Adrenal gland (tissue), 12 donors: ENCODE measurements around the gene RYR2. TPM values are rescaled to one million over a fixed set of nuclear protein-coding genes. Genes with fewer than 3 reads are reported as not detected.

Source experiments
- DNase-seq, 7 donors: peaks; one replicate each; pipeline ENCODE4 v3.0.0-alpha.2; 2019 to 2020
- H3K27ac ChIP-seq, 5 donors: fragments of 200-600 bp; sonication (generic) in 4 of 5; 1 replicate in 3 of 5; 2 replicates in 2 of 5; pipeline versions ENCODE4 v1.5.1 to v1.8.0; 2016 to 2020; ENCODE audit warnings: mild to moderate bottlenecking in 1 of 5
- H3K27me3 ChIP-seq: fragments of 200-600 bp; 2 replicates; pipeline ENCODE4 v1.8.0; 2021
- H3K36me3 ChIP-seq, 2 donors: fragments of 200-600 bp; replicated peaks in 1 of 2; 1 replicate in 1 of 2; 2 replicates in 1 of 2; pipeline versions ENCODE4 v1.5.1 to v1.8.0; 2018 to 2022
- H3K4me1 ChIP-seq, 2 donors: fragments of 200-600 bp; replicated peaks in 1 of 2; 1 replicate in 1 of 2; 2 replicates in 1 of 2; pipeline versions ENCODE4 v1.5.1 to v1.8.0; 2018 to 2021
- H3K4me3 ChIP-seq, 4 donors: fragments of 200-600 bp; sonication (generic) in 3 of 4; one replicate each; pipeline ENCODE4 v1.5.1; 2016 to 2018
- H3K9me3 ChIP-seq, 3 donors: fragments of 200-600 bp; sonication (generic) in 1 of 3; replicated peaks in 1 of 3; 1 replicate in 2 of 3; 2 replicates in 1 of 3; pipeline versions ENCODE4 v1.5.1 to v1.8.0; 2016 to 2021
- CTCF ChIP-seq, 6 experiments: fragments of 450-650 bp in 4 of 6; fragments of 200-600 bp in 2 of 6; sonication (generic) in 1 of 6; IDR thresholded peaks; 1 replicate in 5 of 6; 2 replicates in 1 of 6; pipeline versions ENCODE4 v1.5.1 to v1.8.0; 2016 to 2021; ENCODE audit warnings: antibody characterized with exemption in 6 of 6, mild to moderate bottlenecking in 2 of 6, moderate library complexity in 1 of 6
- POLR2A ChIP-seq, 2 donors: fragments of 450-650 bp; IDR thresholded peaks; one replicate each; pipeline ENCODE4 v1.6.1; 2017; ENCODE audit warnings: antibody characterized with exemption in 2 of 2, mild to moderate bottlenecking in 2 of 2, moderate library complexity in 1 of 2
- WGBS, 4 donors: extraction: QIAGEN DNeasy Blood & Tissue Kit in 2 of 4; methylation state at CpG; one replicate each; pipeline versions ENCODE4 v1.1.5 to v1.1.7; 2013 to 2017; 5-methylcytosine and 5-hydroxymethylcytosine counted together
- intact Hi-C, 2 donors: fragments of 100-400 bp; cut with DNase I; formaldehyde crosslinking; loops; one replicate each; pipeline versions ENCODE4 v1.14.1 to v1.15.0; 2022 to 2023
- polyA plus RNA-seq, 3 donors: library from polyadenylated mRNA; stranded (reverse); fragments of 200-250 nt in 2 of 3; fragments of 350-450 nt in 1 of 3; fragmentation: Illumina TruSeq in 1 of 3; extraction: RNeasy Lipid Tissue Mini Kit (QIAGEN cat#74804) in 1 of 3; gene quantifications; one replicate each; pipeline ENCODE4 v1.2.3, GENCODE V29; 2013 to 2014
- total RNA-seq, 9 donors: library from RNA; depleted of rRNA in 4 of 9; stranded (reverse); fragments of >200 nt in 4 of 9; fragments of 120-200 nt in 1 of 9; fragmentation: NEBNext Ultra II Directional in 1 of 9; extraction: Animal tissue kit (Norgen Biotek cat#: 25700) in 1 of 9; gene quantifications; one replicate each; pipeline versions ENCODE4 v1.1.0 to v1.2.4, GENCODE V29; 2013 to 2023
- donor health status: healthy with polysubstance abuse.
- donor health status: Bipolar disorder and iron deficiency.
- donor health status: DM: yes; HTN: yes; CAD: no.
- donor health status: DM: no; HTN: no; CAD: no.
- donor health status: DM: no; HTN: no; CAD: no.
- donor health status: DM: yes; HTN: yes; CAD: no.

Gene RYR2
- total and polyA plus RNA-seq, 12 donors, result 0.07 to 6.3 (median 0.18) TPM; not detected in 1

DNA sequence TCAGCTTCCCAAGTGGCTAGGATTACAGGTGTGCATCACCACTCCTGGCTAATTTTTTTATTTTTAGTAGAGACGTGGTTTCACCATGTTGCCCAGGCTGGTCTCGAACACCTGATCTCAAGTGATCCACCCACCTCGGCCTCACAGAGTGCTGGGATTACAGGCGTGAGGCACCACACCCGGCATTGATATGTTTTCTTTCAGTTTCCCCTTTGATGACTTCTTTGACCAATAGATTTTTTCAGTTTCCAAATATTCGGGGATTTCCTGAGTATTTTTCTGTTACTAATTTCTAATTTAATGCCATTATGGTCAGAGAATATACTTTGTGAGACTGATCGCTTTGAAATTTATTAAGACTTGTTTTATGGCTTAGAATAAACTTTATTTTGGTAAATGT lies 406.1 kb downstream of the RYR2 start:
- H3K27me3 ChIP-seq, result no peaks in the 10 kb centered on the region
- DNase-seq, result no peak
- H3K4me3 ChIP-seq, result no peak overlapping the region
- no peak overlapping the region for H3K27ac ChIP-seq
- no peaks in the 10 kb centered on the region for H3K36me3 ChIP-seq
- WGBS, 4 donors, result 76 to 86% (median 81%) methylated on average over 7 of the region's 7 CpGs
- TF ChIP-seq CTCF (IDR thresholded peaks at IDR 0.05), result no peak
- TF ChIP-seq POLR2A (IDR thresholded peaks at IDR 0.05), result no peak
- H3K4me1 ChIP-seq, result no peaks in the 10 kb centered on the region
- intact Hi-C loops, result no loop called here
- no peaks in the 10 kb centered on the region for H3K9me3 ChIP-seq

- intact Hi-C loops, result no loop called here
Observed at GRCh38 chr1:237457573-237457972, 415.6 kb downstream of the RYR2 start.

DNA sequence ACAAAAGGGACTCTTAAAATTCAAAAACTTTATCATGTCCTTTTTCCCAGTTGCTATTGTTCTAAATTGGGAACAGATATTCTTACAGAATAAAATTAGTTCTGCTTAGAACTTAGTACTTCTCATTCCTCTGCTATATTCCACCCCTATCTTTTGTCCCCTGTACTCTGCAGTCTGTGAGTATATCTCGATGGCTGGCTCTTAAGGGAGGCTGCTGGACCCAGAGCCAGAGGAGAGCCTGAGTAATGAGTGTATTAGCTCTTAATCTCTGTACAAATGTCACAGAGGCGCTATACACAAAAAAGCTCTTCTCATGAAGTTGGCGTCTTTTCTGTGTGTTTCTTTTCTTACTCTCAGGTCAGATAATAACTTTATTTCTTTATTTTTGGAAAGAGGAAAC lies 425.3 kb downstream of the RYR2 start:
- Histone ChIP-seq H3K27me3 (no peaks in the 10 kb centered on the region), H3K9me3 (no peaks in the 10 kb centered on the region), H3K4me3 (no peak overlapping the region), H3K4me1 (no peaks in the 10 kb centered on the region), H3K27ac (no peak overlapping the region), H3K36me3 (no peaks in the 10 kb centered on the region)
- TF ChIP-seq CTCF (IDR thresholded peaks at IDR 0.05) (no peak), POLR2A (IDR thresholded peaks at IDR 0.05) (no peak)
- WGBS, 4 donors, result 42 to 54% (median 46%) methylated on average over 3 of the region's 3 CpGs
- intact Hi-C loops, result no loop called here
- DNase-seq, result no peak

More at GRCh38 chr1:237457573-237457972, 415.6 kb downstream of the RYR2 start:
- Histone ChIP-seq H3K4me1 (no peaks in the 10 kb centered on the region), H3K27ac (no peak overlapping the region), H3K36me3 (no peaks in the 10 kb centered on the region), H3K27me3 (no peaks in the 10 kb centered on the region), H3K4me3 (no peak overlapping the region), H3K9me3 (no peaks in the 10 kb centered on the region)
- TF ChIP-seq CTCF (IDR thresholded peaks at IDR 0.05), result no peak
- no peak for TF ChIP-seq POLR2A (IDR thresholded peaks at IDR 0.05)
- DNase-seq, result no peak
- WGBS, 4 donors, result 61 to 80% (median 76%) methylated on average over 3 of the region's 3 CpGs

GRCh38 chr1:237470712-237471338 lies 428.8 kb downstream of the RYR2 start:
- 50 to 71% (median 61%) methylated on average over 6 to 7 of the region's 7 CpGs for WGBS, 4 donors
- Histone ChIP-seq H3K27ac (no peak overlapping the region), H3K4me1 (no peaks in the 10 kb centered on the region), H3K4me3 (no peak overlapping the region), H3K27me3 (no peaks in the 10 kb centered on the region), H3K36me3 (no peaks in the 10 kb centered on the region), H3K9me3 (no peaks in the 10 kb centered on the region)
- intact Hi-C loops, result no loop called here
- TF ChIP-seq CTCF (IDR thresholded peaks at IDR 0.05), result no peak
- TF ChIP-seq POLR2A (IDR thresholded peaks at IDR 0.05), result no peak
- DNase-seq, result no peak
